WTC11 (cell line): ENCODE data around the gene ARAP1. TPM values are rescaled to one million over a fixed set of nuclear protein-coding genes. Genes with fewer than 3 reads are reported as not detected.

ENCODE experiments used
- AR ChIP-seq: fragments of 250-450 bp; sonication (Bioruptor Pico); IDR thresholded peaks from 2 replicates; pipeline ENCODE4 v1.9.0; 2021; ENCODE audit warnings: mild to moderate bottlenecking
- ATF1 ChIP-seq: sonication (generic); formaldehyde crosslinking; IDR thresholded peaks from 2 replicates; pipeline ENCODE4 v1.8.1; 2023; ENCODE audit warnings: mild to moderate bottlenecking, moderate library complexity, missing genetic modification reagents
- ATF6 ChIP-seq: sonication (generic); formaldehyde crosslinking; IDR thresholded peaks from 2 replicates; pipeline ENCODE4 v1.8.1; 2023; ENCODE audit warnings: mild to moderate bottlenecking, missing genetic modification reagents
- FOXK1 ChIP-seq: sonication (generic); formaldehyde crosslinking; IDR thresholded peaks from 2 replicates; pipeline ENCODE4 v1.8.0; 2022; ENCODE audit warnings: mild to moderate bottlenecking, moderate library complexity, missing genetic modification reagents
- GABPB1 ChIP-seq: sonication (generic); formaldehyde crosslinking; IDR thresholded peaks from 2 replicates; pipeline ENCODE4 v1.8.1; 2023; ENCODE audit warnings: mild to moderate bottlenecking, missing genetic modification reagents
- HMGA2 ChIP-seq: fragments of 250-450 bp; sonication (Bioruptor Pico); IDR thresholded peaks from 2 replicates; pipeline ENCODE4 v1.4.0; 2021; ENCODE audit warnings: mild to moderate bottlenecking, moderate library complexity
- JUN ChIP-seq: sonication (generic); formaldehyde crosslinking; IDR thresholded peaks from 2 replicates; pipeline ENCODE4 v1.8.0; 2023; ENCODE audit warnings: mild to moderate bottlenecking, missing genetic modification reagents
- SMAD3 ChIP-seq: sonication (generic); formaldehyde crosslinking; IDR thresholded peaks from 2 replicates; pipeline ENCODE4 v1.8.0; 2022; ENCODE audit warnings: missing genetic modification reagents, mild to moderate bottlenecking, borderline replicate concordance
- SMAD4 ChIP-seq: sonication (generic); formaldehyde crosslinking; IDR thresholded peaks from 2 replicates; pipeline ENCODE4 v1.8.0; 2022; ENCODE audit warnings: mild to moderate bottlenecking, missing genetic modification reagents
- ZBTB21 ChIP-seq: sonication (generic); formaldehyde crosslinking; IDR thresholded peaks from 2 replicates; pipeline ENCODE4 v1.8.1; 2023; ENCODE audit warnings: mild to moderate bottlenecking, missing genetic modification reagents, borderline replicate concordance
- ZNF263 ChIP-seq: sonication (generic); formaldehyde crosslinking; IDR thresholded peaks from 2 replicates; pipeline ENCODE4 v1.8.1; 2022; ENCODE audit warnings: low read depth, mild to moderate bottlenecking, moderate library complexity, missing genetic modification reagents
- ZNF425 ChIP-seq: fragments of 250-450 bp; sonication (Bioruptor Pico); conservative IDR thresholded peaks from 2 replicates; pipeline ENCODE4 v1.9.0; 2021; ENCODE audit warnings: mild to moderate bottlenecking
- total RNA-seq: library from RNA; stranded (reverse); gene quantifications from 3 replicates; pipeline ENCODE4 v1.2.3, GENCODE V29; 2021
- TF ChIP-seq, protein P1 (sequence below): sonication (generic); formaldehyde crosslinking; conservative IDR thresholded peaks from 2 replicates; pipeline ENCODE4 v1.8.1; 2022; ENCODE audit warnings: mild to moderate bottlenecking, missing genetic modification reagents
- TF ChIP-seq, protein P2 (sequence below): sonication (generic); formaldehyde crosslinking; IDR thresholded peaks from 2 replicates; pipeline ENCODE4 v1.8.0; 2023; ENCODE audit warnings: missing genetic modification reagents, mild to moderate bottlenecking, borderline replicate concordance
- TF ChIP-seq, protein P3 (sequence below): fragments of 250-450 bp; sonication (Bioruptor Pico); IDR thresholded peaks from 2 replicates; pipeline ENCODE4 v1.8.0; 2021; ENCODE audit warnings: mild to moderate bottlenecking
- TF ChIP-seq, protein P4 (sequence below): sonication (generic); formaldehyde crosslinking; IDR thresholded peaks from 2 replicates; pipeline ENCODE4 v1.8.0; 2022; ENCODE audit warnings: mild to moderate bottlenecking, missing genetic modification reagents
- TF ChIP-seq, protein P5 (sequence below): sonication (generic); formaldehyde crosslinking; IDR thresholded peaks from 2 replicates; pipeline ENCODE4 v1.8.1; 2022; ENCODE audit warnings: low read depth, missing genetic modification reagents, borderline replicate concordance
- TF ChIP-seq, protein P6 (sequence below): sonication (generic); formaldehyde crosslinking; IDR thresholded peaks from 2 replicates; pipeline ENCODE4 v1.8.0; 2022; ENCODE audit warnings: mild to moderate bottlenecking, missing genetic modification reagents

Gene ARAP1
- total RNA-seq, 1 experiment from 2014 or later: 98.8 TPM

GRCh38 chr11:72642884-72643522, 109.2 kb downstream of the ARAP1 start (continued):
- TF ChIP-seq, protein P1, sequence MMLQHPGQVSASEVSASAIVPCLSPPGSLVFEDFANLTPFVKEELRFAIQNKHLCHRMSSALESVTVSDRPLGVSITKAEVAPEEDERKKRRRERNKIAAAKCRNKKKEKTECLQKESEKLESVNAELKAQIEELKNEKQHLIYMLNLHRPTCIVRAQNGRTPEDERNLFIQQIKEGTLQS: no peak
- TF ChIP-seq SMAD4 (CRISPR knock-in tag) (no peak), FOXK1 (CRISPR knock-in tag) (no peak), SMAD3 (CRISPR knock-in tag) (no peak), ATF6 (CRISPR knock-in tag) (no peak), GABPB1 (CRISPR knock-in tag) (no peak; the same call in 1 of the 2 replicates), JUN (CRISPR knock-in tag) (no peak), ATF1 (CRISPR knock-in tag) (no peak), HMGA2 (no peak), AR (CRISPR knock-in tag) (no peak), ZBTB21 (CRISPR knock-in tag) (no peak; the same call in 1 of the 2 replicates), ZNF263 (no peak), ZNF425 (CRISPR knock-in tag) (no peak)
- TF ChIP-seq, protein P2, sequence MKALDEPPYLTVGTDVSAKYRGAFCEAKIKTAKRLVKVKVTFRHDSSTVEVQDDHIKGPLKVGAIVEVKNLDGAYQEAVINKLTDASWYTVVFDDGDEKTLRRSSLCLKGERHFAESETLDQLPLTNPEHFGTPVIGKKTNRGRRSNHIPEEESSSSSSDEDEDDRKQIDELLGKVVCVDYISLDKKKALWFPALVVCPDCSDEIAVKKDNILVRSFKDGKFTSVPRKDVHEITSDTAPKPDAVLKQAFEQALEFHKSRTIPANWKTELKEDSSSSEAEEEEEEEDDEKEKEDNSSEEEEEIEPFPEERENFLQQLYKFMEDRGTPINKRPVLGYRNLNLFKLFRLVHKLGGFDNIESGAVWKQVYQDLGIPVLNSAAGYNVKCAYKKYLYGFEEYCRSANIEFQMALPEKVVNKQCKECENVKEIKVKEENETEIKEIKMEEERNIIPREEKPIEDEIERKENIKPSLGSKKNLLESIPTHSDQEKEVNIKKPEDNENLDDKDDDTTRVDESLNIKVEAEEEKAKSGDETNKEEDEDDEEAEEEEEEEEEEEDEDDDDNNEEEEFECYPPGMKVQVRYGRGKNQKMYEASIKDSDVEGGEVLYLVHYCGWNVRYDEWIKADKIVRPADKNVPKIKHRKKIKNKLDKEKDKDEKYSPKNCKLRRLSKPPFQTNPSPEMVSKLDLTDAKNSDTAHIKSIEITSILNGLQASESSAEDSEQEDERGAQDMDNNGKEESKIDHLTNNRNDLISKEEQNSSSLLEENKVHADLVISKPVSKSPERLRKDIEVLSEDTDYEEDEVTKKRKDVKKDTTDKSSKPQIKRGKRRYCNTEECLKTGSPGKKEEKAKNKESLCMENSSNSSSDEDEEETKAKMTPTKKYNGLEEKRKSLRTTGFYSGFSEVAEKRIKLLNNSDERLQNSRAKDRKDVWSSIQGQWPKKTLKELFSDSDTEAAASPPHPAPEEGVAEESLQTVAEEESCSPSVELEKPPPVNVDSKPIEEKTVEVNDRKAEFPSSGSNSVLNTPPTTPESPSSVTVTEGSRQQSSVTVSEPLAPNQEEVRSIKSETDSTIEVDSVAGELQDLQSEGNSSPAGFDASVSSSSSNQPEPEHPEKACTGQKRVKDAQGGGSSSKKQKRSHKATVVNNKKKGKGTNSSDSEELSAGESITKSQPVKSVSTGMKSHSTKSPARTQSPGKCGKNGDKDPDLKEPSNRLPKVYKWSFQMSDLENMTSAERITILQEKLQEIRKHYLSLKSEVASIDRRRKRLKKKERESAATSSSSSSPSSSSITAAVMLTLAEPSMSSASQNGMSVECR (CRISPR knock-in tag): no peak
- TF ChIP-seq, protein P3, sequence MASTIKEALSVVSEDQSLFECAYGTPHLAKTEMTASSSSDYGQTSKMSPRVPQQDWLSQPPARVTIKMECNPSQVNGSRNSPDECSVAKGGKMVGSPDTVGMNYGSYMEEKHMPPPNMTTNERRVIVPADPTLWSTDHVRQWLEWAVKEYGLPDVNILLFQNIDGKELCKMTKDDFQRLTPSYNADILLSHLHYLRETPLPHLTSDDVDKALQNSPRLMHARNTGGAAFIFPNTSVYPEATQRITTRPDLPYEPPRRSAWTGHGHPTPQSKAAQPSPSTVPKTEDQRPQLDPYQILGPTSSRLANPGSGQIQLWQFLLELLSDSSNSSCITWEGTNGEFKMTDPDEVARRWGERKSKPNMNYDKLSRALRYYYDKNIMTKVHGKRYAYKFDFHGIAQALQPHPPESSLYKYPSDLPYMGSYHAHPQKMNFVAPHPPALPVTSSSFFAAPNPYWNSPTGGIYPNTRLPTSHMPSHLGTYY (CRISPR knock-in tag): no peak
- TF ChIP-seq, protein P4, sequence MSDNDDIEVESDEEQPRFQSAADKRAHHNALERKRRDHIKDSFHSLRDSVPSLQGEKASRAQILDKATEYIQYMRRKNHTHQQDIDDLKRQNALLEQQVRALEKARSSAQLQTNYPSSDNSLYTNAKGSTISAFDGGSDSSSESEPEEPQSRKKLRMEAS (CRISPR knock-in tag): peak; percentile 68; the same call in 1 of the 2 replicates
- TF ChIP-seq, protein P5, sequence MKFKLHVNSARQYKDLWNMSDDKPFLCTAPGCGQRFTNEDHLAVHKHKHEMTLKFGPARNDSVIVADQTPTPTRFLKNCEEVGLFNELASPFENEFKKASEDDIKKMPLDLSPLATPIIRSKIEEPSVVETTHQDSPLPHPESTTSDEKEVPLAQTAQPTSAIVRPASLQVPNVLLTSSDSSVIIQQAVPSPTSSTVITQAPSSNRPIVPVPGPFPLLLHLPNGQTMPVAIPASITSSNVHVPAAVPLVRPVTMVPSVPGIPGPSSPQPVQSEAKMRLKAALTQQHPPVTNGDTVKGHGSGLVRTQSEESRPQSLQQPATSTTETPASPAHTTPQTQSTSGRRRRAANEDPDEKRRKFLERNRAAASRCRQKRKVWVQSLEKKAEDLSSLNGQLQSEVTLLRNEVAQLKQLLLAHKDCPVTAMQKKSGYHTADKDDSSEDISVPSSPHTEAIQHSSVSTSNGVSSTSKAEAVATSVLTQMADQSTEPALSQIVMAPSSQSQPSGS (CRISPR knock-in tag): no peak
- TF ChIP-seq, protein P6, sequence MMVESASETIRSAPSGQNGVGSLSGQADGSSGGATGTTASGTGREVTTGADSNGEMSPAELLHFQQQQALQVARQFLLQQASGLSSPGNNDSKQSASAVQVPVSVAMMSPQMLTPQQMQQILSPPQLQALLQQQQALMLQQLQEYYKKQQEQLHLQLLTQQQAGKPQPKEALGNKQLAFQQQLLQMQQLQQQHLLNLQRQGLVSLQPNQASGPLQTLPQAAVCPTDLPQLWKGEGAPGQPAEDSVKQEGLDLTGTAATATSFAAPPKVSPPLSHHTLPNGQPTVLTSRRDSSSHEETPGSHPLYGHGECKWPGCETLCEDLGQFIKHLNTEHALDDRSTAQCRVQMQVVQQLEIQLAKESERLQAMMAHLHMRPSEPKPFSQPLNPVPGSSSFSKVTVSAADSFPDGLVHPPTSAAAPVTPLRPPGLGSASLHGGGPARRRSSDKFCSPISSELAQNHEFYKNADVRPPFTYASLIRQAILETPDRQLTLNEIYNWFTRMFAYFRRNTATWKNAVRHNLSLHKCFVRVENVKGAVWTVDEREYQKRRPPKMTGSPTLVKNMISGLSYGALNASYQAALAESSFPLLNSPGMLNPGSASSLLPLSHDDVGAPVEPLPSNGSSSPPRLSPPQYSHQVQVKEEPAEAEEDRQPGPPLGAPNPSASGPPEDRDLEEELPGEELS (CRISPR knock-in tag): no peak
